Measurements from ENCODE around the gene YLPM1.
A peak's percentile ranks its signal among the peaks of the same experiment; 100 is the strongest.

The YLPM1 gene

GRCh38 chr14:74835645-74836250 lies 72.6 kb downstream of the YLPM1 start:
- TF ChIP-seq JUND (IDR thresholded peaks at IDR 0.05; ENCODE audit: low read depth) = no peak
- in situ Hi-C loops (cut with HindIII; ENCODE audit: low pct_unique_long_range_greater_than_20kb, low sequenced_read_pairs) = no loop called here
- no peak for DNase-seq (ENCODE audit: low read depth in 1 of 2, low spot score in 1 of 2)

GRCh38 chr14:74836251-74836960 lies 73.3 kb downstream of the YLPM1 start:
- TF ChIP-seq JUND (IDR thresholded peaks at IDR 0.05; ENCODE audit: low read depth) = no peak
- in situ Hi-C loops (cut with HindIII; ENCODE audit: low pct_unique_long_range_greater_than_20kb, low sequenced_read_pairs) = no loop called here
- DNase-seq (ENCODE audit: low read depth in 1 of 2, low spot score in 1 of 2) = no peak

GRCh38 chr14:74838166-74838565 lies 75.0 kb downstream of the YLPM1 start:
- no peak for TF ChIP-seq JUND (IDR thresholded peaks at IDR 0.05; ENCODE audit: low read depth)
- in situ Hi-C loops (cut with HindIII; ENCODE audit: low pct_unique_long_range_greater_than_20kb, low sequenced_read_pairs) = no loop called here
- no peak for DNase-seq (ENCODE audit: low read depth in 1 of 2, low spot score in 1 of 2)

GRCh38 chr14:74840603-74841030 lies 77.5 kb downstream of the YLPM1 start:
- in situ Hi-C loops (cut with HindIII; ENCODE audit: low pct_unique_long_range_greater_than_20kb, low sequenced_read_pairs) = no loop called here
- DNase-seq (ENCODE audit: low read depth in 1 of 2, low spot score in 1 of 2) = no peak
- TF ChIP-seq JUND (IDR thresholded peaks at IDR 0.05; ENCODE audit: low read depth) = no peak

- in situ Hi-C loops (cut with HindIII; ENCODE audit: low pct_unique_long_range_greater_than_20kb, low sequenced_read_pairs) = no loop called here
- no peak for TF ChIP-seq JUND (IDR thresholded peaks at IDR 0.05; ENCODE audit: low read depth)
- no peak for DNase-seq (ENCODE audit: low read depth in 1 of 2, low spot score in 1 of 2)
Observed at GRCh38 chr14:74841230-74842207, 78.4 kb downstream of the YLPM1 start.

- in situ Hi-C loops (cut with HindIII; ENCODE audit: low pct_unique_long_range_greater_than_20kb, low sequenced_read_pairs) = no loop called here
Observed at GRCh38 chr14:74843653-74844052, 80.5 kb downstream of the YLPM1 start.

GRCh38 chr14:74846168-74846567 lies 83.1 kb downstream of the YLPM1 start:
- in situ Hi-C loops (cut with HindIII; ENCODE audit: low pct_unique_long_range_greater_than_20kb, low sequenced_read_pairs) = no loop called here
- no peak for DNase-seq (ENCODE audit: low read depth in 1 of 2, low spot score in 1 of 2)
- TF ChIP-seq JUND (IDR thresholded peaks at IDR 0.05; ENCODE audit: low read depth) = no peak

More at GRCh38 chr14:74843653-74844052, 80.5 kb downstream of the YLPM1 start:
- DNase-seq (ENCODE audit: low read depth in 1 of 2, low spot score in 1 of 2) = no peak
- TF ChIP-seq JUND (IDR thresholded peaks at IDR 0.05; ENCODE audit: low read depth) = no peak

- in situ Hi-C loops (cut with HindIII; ENCODE audit: low pct_unique_long_range_greater_than_20kb, low sequenced_read_pairs) = no loop called here
- DNase-seq (ENCODE audit: low read depth in 1 of 2, low spot score in 1 of 2) = no peak
- TF ChIP-seq JUND (IDR thresholded peaks at IDR 0.05; ENCODE audit: low read depth) = no peak
Observed at GRCh38 chr14:74846968-74847665, 84.0 kb downstream of the YLPM1 start.

- in situ Hi-C loops (cut with HindIII; ENCODE audit: low pct_unique_long_range_greater_than_20kb, low sequenced_read_pairs) = no loop called here
- DNase-seq (ENCODE audit: low read depth in 1 of 2, low spot score in 1 of 2) = no peak
Observed at GRCh38 chr14:74848768-74849167, 85.7 kb downstream of the YLPM1 start.

GRCh38 chr14:74852922-74853530 lies 89.9 kb downstream of the YLPM1 start:
- peak; percentile 47 to 85 for DNase-seq (ENCODE audit: low read depth in 1 of 2, low spot score in 1 of 2)
- in situ Hi-C loops (cut with HindIII; ENCODE audit: low pct_unique_long_range_greater_than_20kb, low sequenced_read_pairs) = no loop called here
- no peak; the same call in 1 of the 2 replicates for TF ChIP-seq JUND (IDR thresholded peaks at IDR 0.05; ENCODE audit: low read depth)

More at GRCh38 chr14:74848768-74849167, 85.7 kb downstream of the YLPM1 start:
- no peak for TF ChIP-seq JUND (IDR thresholded peaks at IDR 0.05; ENCODE audit: low read depth)

- DNase-seq (ENCODE audit: low read depth in 1 of 2, low spot score in 1 of 2) = no peak
- TF ChIP-seq JUND (IDR thresholded peaks at IDR 0.05; ENCODE audit: low read depth) = no peak
- in situ Hi-C loops (cut with HindIII; ENCODE audit: low pct_unique_long_range_greater_than_20kb, low sequenced_read_pairs) = no loop called here
Observed at GRCh38 chr14:74853581-74853980, 90.5 kb downstream of the YLPM1 start.

- in situ Hi-C loops (cut with HindIII; ENCODE audit: low pct_unique_long_range_greater_than_20kb, low sequenced_read_pairs) = no loop called here
- no peak for TF ChIP-seq JUND (IDR thresholded peaks at IDR 0.05; ENCODE audit: low read depth)
- DNase-seq (ENCODE audit: low read depth in 1 of 2, low spot score in 1 of 2) = no peak
Observed at GRCh38 chr14:74855021-74855420, 91.9 kb downstream of the YLPM1 start.

Data from T47D (cell line).